BE2C (cell line): ENCODE data around the gene MCCC2.
"Not testable (repeated sequence)": the region's sequence is repeated elsewhere in the genome, so short reads cannot be mapped to it uniquely, and the experiment has no call there.

Source experiments
- DNase-seq: peaks from one replicate; pipeline ENCODE4 v3.0.0-alpha.2; 2020
- H3K27me3 ChIP-seq: fragments of 250-450 bp; sonication (Bioruptor Pico); 2 replicates; pipeline ENCODE4 v1.5.1; 2020; ENCODE audit warnings: mild to moderate bottlenecking
- H3K36me3 ChIP-seq: fragments of 250-450 bp; sonication (Bioruptor Pico); 2 replicates; pipeline ENCODE4 v1.5.1; 2020; ENCODE audit warnings: mild to moderate bottlenecking
- H3K4me1 ChIP-seq: fragments of 250-450 bp; sonication (Bioruptor Pico); 2 replicates; pipeline ENCODE4 v1.5.1; 2020
- H3K4me3 ChIP-seq: 2 replicates; pipeline ENCODE4 v1.5.1; 2011; ENCODE audit warnings: low read depth, low read length
- H3K9me3 ChIP-seq: fragments of 250-450 bp; sonication (Bioruptor Pico); 2 replicates; pipeline ENCODE4 v1.5.1; 2020
- TF ChIP-seq, protein P1 (sequence below): IDR thresholded peaks from 2 replicates; pipeline ENCODE4 v1.5.1; 2012; ENCODE audit warnings: mild to moderate bottlenecking, low read depth, low read length

MCCC2 gene

DNA sequence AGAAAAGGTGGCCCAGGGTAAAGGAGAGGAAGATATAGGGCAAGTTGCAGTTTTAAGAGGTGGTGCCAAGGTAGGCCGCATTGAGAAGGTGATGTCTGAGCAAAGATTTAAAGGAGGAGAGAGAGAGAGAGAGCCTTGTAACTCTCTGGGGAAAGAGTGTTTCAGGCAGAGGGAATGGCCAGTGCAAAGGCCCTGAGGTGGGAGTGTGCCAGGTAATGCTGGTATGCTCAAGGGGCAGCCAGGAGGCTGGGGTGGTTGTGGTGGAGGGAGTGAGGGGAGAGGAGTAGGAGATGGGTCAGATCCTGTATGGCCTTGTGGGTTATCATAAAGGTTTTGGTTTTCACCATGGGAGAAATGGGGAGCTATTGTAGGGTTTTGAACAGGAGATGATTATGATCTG, 9.9 kb downstream of the MCCC2 start:
- Histone ChIP-seq H3K27me3 (no peaks in the 10 kb centered on the region), H3K4me1 (no peaks in the 10 kb centered on the region), H3K36me3 (peaks cover 48% of the 10 kb centered on the region), H3K4me3 (no peak overlapping the region), H3K9me3 (no peaks in the 10 kb centered on the region)
- TF ChIP-seq, protein P1, sequence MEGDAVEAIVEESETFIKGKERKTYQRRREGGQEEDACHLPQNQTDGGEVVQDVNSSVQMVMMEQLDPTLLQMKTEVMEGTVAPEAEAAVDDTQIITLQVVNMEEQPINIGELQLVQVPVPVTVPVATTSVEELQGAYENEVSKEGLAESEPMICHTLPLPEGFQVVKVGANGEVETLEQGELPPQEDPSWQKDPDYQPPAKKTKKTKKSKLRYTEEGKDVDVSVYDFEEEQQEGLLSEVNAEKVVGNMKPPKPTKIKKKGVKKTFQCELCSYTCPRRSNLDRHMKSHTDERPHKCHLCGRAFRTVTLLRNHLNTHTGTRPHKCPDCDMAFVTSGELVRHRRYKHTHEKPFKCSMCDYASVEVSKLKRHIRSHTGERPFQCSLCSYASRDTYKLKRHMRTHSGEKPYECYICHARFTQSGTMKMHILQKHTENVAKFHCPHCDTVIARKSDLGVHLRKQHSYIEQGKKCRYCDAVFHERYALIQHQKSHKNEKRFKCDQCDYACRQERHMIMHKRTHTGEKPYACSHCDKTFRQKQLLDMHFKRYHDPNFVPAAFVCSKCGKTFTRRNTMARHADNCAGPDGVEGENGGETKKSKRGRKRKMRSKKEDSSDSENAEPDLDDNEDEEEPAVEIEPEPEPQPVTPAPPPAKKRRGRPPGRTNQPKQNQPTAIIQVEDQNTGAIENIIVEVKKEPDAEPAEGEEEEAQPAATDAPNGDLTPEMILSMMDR: no peak
- no peak for DNase-seq

- DNase-seq: no peak
- no peaks in the 10 kb centered on the region for H3K27me3 ChIP-seq
- no peak overlapping the region for H3K4me3 ChIP-seq
- H3K9me3 ChIP-seq: no peaks in the 10 kb centered on the region
- H3K36me3 ChIP-seq: peaks cover 65% of the 10 kb centered on the region
- H3K4me1 ChIP-seq: no peaks in the 10 kb centered on the region
- TF ChIP-seq, protein P1: no peak
These were observed 13.6 kb downstream of the MCCC2 start for GRCh38 chr5:71600783-71601182.

- H3K4me3 ChIP-seq: no peak overlapping the region
- H3K27me3 ChIP-seq: no peaks in the 10 kb centered on the region
- DNase-seq: peak; percentile 54
- TF ChIP-seq, protein P1: peak; percentile 89
- no peaks in the 10 kb centered on the region for H3K4me1 ChIP-seq
- peaks cover 59% of the 10 kb centered on the region for H3K36me3 ChIP-seq
- H3K9me3 ChIP-seq: no peaks in the 10 kb centered on the region
These were observed 14.3 kb downstream of the MCCC2 start for GRCh38 chr5:71601222-71602026.

GRCh38 chr5:71609916-71610315, 22.8 kb downstream of the MCCC2 start:
- H3K9me3 ChIP-seq, H3K4me1 ChIP-seq, H3K27me3 ChIP-seq, H3K4me3 ChIP-seq, DNase-seq: not testable (repeated sequence)
- peaks cover 24% of the 10 kb centered on the region for H3K36me3 ChIP-seq

GRCh38 chr5:71615809-71616208, 28.7 kb downstream of the MCCC2 start:
- Histone ChIP-seq H3K4me1 (no peaks in the 10 kb centered on the region), H3K27me3 (no peaks in the 10 kb centered on the region), H3K36me3 (peaks cover 21% of the 10 kb centered on the region), H3K4me3 (no peak overlapping the region), H3K9me3 (no peaks in the 10 kb centered on the region)
- no peak for DNase-seq
- TF ChIP-seq, protein P1: no peak

GRCh38 chr5:71620630-71621029, 33.5 kb downstream of the MCCC2 start:
- no peaks in the 10 kb centered on the region for H3K27me3 ChIP-seq
- no peak overlapping the region for H3K4me3 ChIP-seq
- DNase-seq: no peak
- no peaks in the 10 kb centered on the region for H3K9me3 ChIP-seq
- no peaks in the 10 kb centered on the region for H3K4me1 ChIP-seq
- peaks cover 13% of the 10 kb centered on the region for H3K36me3 ChIP-seq
- TF ChIP-seq, protein P1: no peak

GRCh38 chr5:71621268-71621667, 34.1 kb downstream of the MCCC2 start:
- TF ChIP-seq, protein P1: no peak
- H3K36me3 ChIP-seq: peaks cover 6% of the 10 kb centered on the region
- H3K4me1 ChIP-seq: no peaks in the 10 kb centered on the region
- DNase-seq: no peak
- H3K4me3 ChIP-seq: no peak overlapping the region
- H3K27me3 ChIP-seq: no peaks in the 10 kb centered on the region
- H3K9me3 ChIP-seq: no peaks in the 10 kb centered on the region
